ENCODE data around the gene ACAD10. TPM values are rescaled to one million over a fixed set of nuclear protein-coding genes. Genes with fewer than 3 reads are reported as not detected.

Gene ACAD10
- 9.0 to 12.6 TPM (median 9.5 TPM) in 5 replicates for total RNA-seq (2022; extraction: Qiagen RNA extraction)

DNA sequence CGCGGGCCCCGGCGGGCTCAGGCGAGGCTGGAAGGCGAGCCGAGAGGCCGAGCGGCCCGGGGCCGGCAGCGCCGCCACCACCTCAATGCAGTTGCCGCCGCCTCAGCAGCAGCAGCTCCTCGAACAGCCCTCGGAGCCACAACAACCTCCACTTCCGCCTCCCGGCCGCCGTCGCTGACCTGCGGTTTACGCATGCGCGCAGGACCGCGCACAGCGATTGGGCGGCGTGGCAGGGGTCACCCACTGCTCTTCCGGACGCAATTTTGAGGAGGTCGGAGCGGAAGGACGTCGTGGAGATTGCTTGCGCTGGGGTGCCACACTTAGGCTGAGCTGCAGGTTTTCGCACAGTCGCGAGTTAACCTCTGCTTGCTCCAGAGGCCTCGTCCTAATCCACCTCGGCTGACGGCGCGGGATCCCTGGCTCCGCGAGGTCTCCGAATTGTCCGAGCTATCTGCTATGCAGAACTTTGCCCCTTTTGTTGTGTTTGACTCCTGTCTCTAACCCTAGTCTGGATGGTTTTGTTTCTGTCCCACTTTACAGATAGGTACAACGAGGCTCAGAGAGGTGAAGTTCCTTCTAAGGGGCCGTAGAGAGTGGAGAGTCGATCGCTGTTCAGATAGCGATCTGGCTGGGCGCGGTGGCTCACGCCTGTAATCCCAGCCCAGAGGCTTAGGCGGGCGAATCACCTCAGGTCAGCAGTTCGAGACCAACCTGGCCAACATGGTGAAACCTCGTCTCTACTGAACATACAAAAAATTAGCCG, at the start of gene ACAD10, which contains the start of gene BRAP:
Gene ACAD10, plus strand, starts transcription at position 243 of the 763 bp plus-strand sequence. CDS start 6,657 bp downstream, outside the sequence.
Gene BRAP, minus strand, starts transcription at position 146 of the 763 bp plus-strand sequence. CDS start 164 bp downstream, outside the sequence.

DNA sequence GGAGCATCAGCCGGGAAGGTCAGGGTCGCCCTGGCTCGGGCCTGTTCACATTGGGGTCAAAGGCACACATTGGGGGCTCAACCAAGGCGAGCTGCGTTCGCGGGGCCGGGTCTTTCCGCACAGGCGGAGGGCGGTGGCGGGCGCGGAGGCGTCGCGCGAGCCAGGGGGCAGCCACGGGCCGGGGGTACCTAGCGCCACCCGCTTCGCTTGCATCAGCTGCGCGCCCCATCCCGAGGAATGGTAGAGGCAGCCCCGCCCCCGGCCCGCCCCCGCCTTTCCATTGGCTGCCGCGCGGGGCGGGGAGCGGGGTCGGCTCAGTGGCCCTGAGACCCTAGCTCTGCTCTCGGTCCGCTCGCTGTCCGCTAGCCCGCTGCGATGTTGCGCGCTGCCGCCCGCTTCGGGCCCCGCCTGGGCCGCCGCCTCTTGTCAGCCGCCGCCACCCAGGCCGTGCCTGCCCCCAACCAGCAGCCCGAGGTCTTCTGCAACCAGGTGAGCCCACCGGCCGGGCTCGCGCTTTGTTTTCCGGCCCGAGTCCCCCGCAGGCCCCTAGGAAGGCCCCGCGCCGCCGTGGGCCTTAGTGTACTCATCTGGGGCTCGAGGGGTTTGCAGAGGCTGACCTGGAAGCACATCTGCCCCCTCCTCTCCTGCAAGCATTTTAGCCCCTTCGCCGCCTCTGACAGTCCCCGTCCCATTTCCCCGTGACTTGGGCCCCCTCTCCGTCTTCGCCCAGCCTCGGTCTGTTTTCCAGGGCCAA, 80.9 kb downstream of the ACAD10 start, which contains the start of gene ALDH2:
Gene ALDH2, plus strand, starts transcription at position 326 of the 754 bp plus-strand sequence. Its CDS starts 50 bp downstream, at position 376.

Other genes starting within 250 kb of the ACAD10 start
- 46.6 to 57.9 TPM (median 51.1 TPM) in 5 replicates for gene ATXN2, start 86.7 kb upstream of the ACAD10 start, total RNA-seq (2022; extraction: Qiagen RNA extraction)
- 10.8 to 14.1 TPM (median 12.7 TPM) in 5 replicates for gene BRAP, start 97 bp upstream of the ACAD10 start, total RNA-seq (2022; extraction: Qiagen RNA extraction)
- 61.5 to 94.1 TPM (median 86.3 TPM) in 5 replicates for gene ALDH2, start 80.9 kb downstream of the ACAD10 start, total RNA-seq (2022; extraction: Qiagen RNA extraction)
- 50.3 to 58.8 TPM (median 55.1 TPM) in 5 replicates for gene MAPKAPK5, start 156.2 kb downstream of the ACAD10 start, total RNA-seq (2022; extraction: Qiagen RNA extraction)

Measured in A549 treated with Mapracorat at 1 μM for 4 hours (cell line).